CD4-positive, alpha-beta T cell treated with Interleukin-6 at 100 ng/mL for 8 hours (primary cell): ENCODE results near the gene CFAP91.
"Not testable (repeated sequence)": the region's sequence is repeated elsewhere in the genome, so short reads cannot be mapped to it uniquely, and the experiment has no call there.

ENCODE experiments used
- DNase-seq: peaks from one replicate; pipeline ENCODE4 v3.0.0-alpha.2; 2020; ENCODE audit warnings: mixed read lengths, low spot score

CFAP91 gene

GRCh38 chr3:119677641-119677934 is 25.2 kb upstream of the CFAP91 start:
- no peak for DNase-seq

- not testable (repeated sequence) for DNase-seq
Measured at GRCh38 chr3:119678209-119678608, 24.6 kb upstream of the CFAP91 start.

- DNase-seq = no peak
Measured at GRCh38 chr3:119679874-119680273, 22.9 kb upstream of the CFAP91 start.

GRCh38 chr3:119681279-119681678 is 21.5 kb upstream of the CFAP91 start:
- DNase-seq = peak; percentile 4

GRCh38 chr3:119683421-119683820 is 19.4 kb upstream of the CFAP91 start:
- DNase-seq = no peak

- no peak for DNase-seq
Measured at GRCh38 chr3:119690043-119690656, 12.7 kb upstream of the CFAP91 start.

GRCh38 chr3:119695480-119695879 is 7.3 kb upstream of the CFAP91 start:
- no peak for DNase-seq

- no peak for DNase-seq
Measured at GRCh38 chr3:119697394-119697793, 5.4 kb upstream of the CFAP91 start.

- DNase-seq = peak; percentile 37
Measured at GRCh38 chr3:119700269-119700919, 2.4 kb upstream of the CFAP91 start.

GRCh38 chr3:119700920-119701734 is 1.7 kb upstream of the CFAP91 start:
- DNase-seq = no peak

- DNase-seq = no peak
Measured at GRCh38 chr3:119703820-119704531, 1.2 kb downstream of the CFAP91 start.

- no peak for DNase-seq
Measured at GRCh38 chr3:119715105-119715504, 12.3 kb downstream of the CFAP91 start.

- DNase-seq = no peak
Measured at GRCh38 chr3:119716998-119717397, 14.2 kb downstream of the CFAP91 start.

- no peak for DNase-seq
Measured at GRCh38 chr3:119717520-119717919, 14.7 kb downstream of the CFAP91 start.

GRCh38 chr3:119723022-119723421 is 20.2 kb downstream of the CFAP91 start:
- no peak for DNase-seq

GRCh38 chr3:119726909-119727308 is 24.1 kb downstream of the CFAP91 start:
- no peak for DNase-seq

GRCh38 chr3:119729996-119730395 is 27.2 kb downstream of the CFAP91 start:
- DNase-seq = no peak

GRCh38 chr3:119731560-119732343 is 28.9 kb downstream of the CFAP91 start:
- no peak for DNase-seq

- no peak for DNase-seq
Measured at GRCh38 chr3:119733812-119734211, 31.0 kb downstream of the CFAP91 start.

GRCh38 chr3:119738741-119739140 is 35.9 kb downstream of the CFAP91 start:
- no peak for DNase-seq

- DNase-seq = no peak
Measured at GRCh38 chr3:119741657-119742590, 39.1 kb downstream of the CFAP91 start.
